ENCODE data around the gene PARD3. TPM values are rescaled to one million over a fixed set of nuclear protein-coding genes. Genes with fewer than 3 reads are reported as not detected.

Gene PARD3
- polyA plus RNA-seq, 1 donor from 2014 or later: 12.4 TPM

GRCh38 chr10:34748767-34749166 is 66.3 kb downstream of the PARD3 start:
- TF ChIP-seq MXI1 (conservative IDR thresholded peaks at IDR 0.05; ENCODE audit: poor library complexity, severe bottlenecking): no peak
- no peak for TF ChIP-seq EP300 (conservative IDR thresholded peaks at IDR 0.05; ENCODE audit: poor library complexity, severe bottlenecking)
- Histone ChIP-seq H3K4me3 (ENCODE audit: low read length) (no peak overlapping the region), H3K9ac (ENCODE audit: low read length) (no peak overlapping the region), H3K27me3 (ENCODE audit: insufficient read depth, low read depth, low read length) (no peaks in the 10 kb centered on the region), H3K27ac (ENCODE audit: low read length) (no peak overlapping the region), H3K79me2 (replicated peaks; ENCODE audit: insufficient read depth, low read length) (peaks cover 18% of the 10 kb centered on the region), H3K9me2 (ENCODE audit: insufficient read depth, low read length) (no peaks in the 10 kb centered on the region), H3K36me3 (ENCODE audit: insufficient read depth, low read length) (no peaks in the 10 kb centered on the region), H3K9me3 (ENCODE audit: low read length) (no peaks in the 10 kb centered on the region), H2AFZ (ENCODE audit: low read depth, low read length) (no peak overlapping the region), H3K4me2 (ENCODE audit: low read length) (no peak overlapping the region), H4K20me1 (ENCODE audit: insufficient read depth) (no peaks in the 10 kb centered on the region), H3F3A (ENCODE audit: insufficient read depth, low read length, poor library complexity, severe bottlenecking) (no peaks in the 10 kb centered on the region)

GRCh38 chr10:34748357-34748756 is 66.7 kb downstream of the PARD3 start:
- Histone ChIP-seq H3K27me3 (ENCODE audit: insufficient read depth, low read depth, low read length) (no peaks in the 10 kb centered on the region), H3K36me3 (ENCODE audit: insufficient read depth, low read length) (no peaks in the 10 kb centered on the region), H3K4me2 (ENCODE audit: low read length) (no peak overlapping the region), H2AFZ (ENCODE audit: low read depth, low read length) (no peak overlapping the region), H3K79me2 (replicated peaks; ENCODE audit: insufficient read depth, low read length) (peaks cover 18% of the 10 kb centered on the region), H3F3A (ENCODE audit: insufficient read depth, low read length, poor library complexity, severe bottlenecking) (no peaks in the 10 kb centered on the region), H4K20me1 (ENCODE audit: insufficient read depth) (no peaks in the 10 kb centered on the region), H3K9me2 (ENCODE audit: insufficient read depth, low read length) (no peaks in the 10 kb centered on the region), H3K4me3 (ENCODE audit: low read length) (no peak overlapping the region), H3K9me3 (ENCODE audit: low read length) (no peaks in the 10 kb centered on the region), H3K27ac (ENCODE audit: low read length) (no peak overlapping the region), H3K9ac (ENCODE audit: low read length) (no peak overlapping the region)
- no peak for TF ChIP-seq TAF1 (IDR thresholded peaks at IDR 0.05; ENCODE audit: low read depth)
- TF ChIP-seq RAD21 (conservative IDR thresholded peaks at IDR 0.05): no peak
- no peak for TF ChIP-seq POLR2AphosphoS5 (IDR thresholded peaks at IDR 0.05)
- TF ChIP-seq EZH2 (IDR thresholded peaks at IDR 0.05; ENCODE audit: borderline replicate concordance, insufficient read depth, low read length, poor library complexity, severe bottlenecking): no peak

GRCh38 chr10:34746094-34746493 is 69.0 kb downstream of the PARD3 start:
- Histone ChIP-seq H3K9me3 (ENCODE audit: low read length) (no peaks in the 10 kb centered on the region), H4K20me1 (ENCODE audit: insufficient read depth) (no peaks in the 10 kb centered on the region), H2AFZ (ENCODE audit: low read depth, low read length) (no peak overlapping the region), H3K4me2 (ENCODE audit: low read length) (no peak overlapping the region), H3K4me3 (ENCODE audit: low read length) (no peak overlapping the region), H3K79me2 (replicated peaks; ENCODE audit: insufficient read depth, low read length) (peaks cover 38% of the 10 kb centered on the region), H3K27me3 (ENCODE audit: insufficient read depth, low read depth, low read length) (no peaks in the 10 kb centered on the region), H3K27ac (ENCODE audit: low read length) (no peak overlapping the region), H3K9ac (ENCODE audit: low read length) (no peak overlapping the region), H3K9me2 (ENCODE audit: insufficient read depth, low read length) (no peaks in the 10 kb centered on the region), H3F3A (ENCODE audit: insufficient read depth, low read length, poor library complexity, severe bottlenecking) (no peaks in the 10 kb centered on the region), H3K36me3 (ENCODE audit: insufficient read depth, low read length) (no peaks in the 10 kb centered on the region)
- TF ChIP-seq REST (IDR thresholded peaks at IDR 0.05; ENCODE audit: borderline replicate concordance) (no peak), SMC3 (conservative IDR thresholded peaks at IDR 0.05; ENCODE audit: poor library complexity) (no peak), TAF1 (IDR thresholded peaks at IDR 0.05; ENCODE audit: low read depth) (no peak), EZH2 (IDR thresholded peaks at IDR 0.05; ENCODE audit: borderline replicate concordance, insufficient read depth, low read length, poor library complexity, severe bottlenecking) (no peak), CTCF (IDR thresholded peaks at IDR 0.05; ENCODE audit: poor library complexity, severe bottlenecking) (no peak), MXI1 (conservative IDR thresholded peaks at IDR 0.05; ENCODE audit: poor library complexity, severe bottlenecking) (no peak), EP300 (conservative IDR thresholded peaks at IDR 0.05; ENCODE audit: poor library complexity, severe bottlenecking) (no peak)
